ENCODE results near the gene NRXN3.

Gene NRXN3

GRCh38 chr14:79180656-79181055 is 1010.5 kb downstream of the NRXN3 start:
- no peak for DNase-seq

- no peak for DNase-seq
Observed at GRCh38 chr14:79186523-79186922, 1016.4 kb downstream of the NRXN3 start.

GRCh38 chr14:79193689-79194477 is 1023.7 kb downstream of the NRXN3 start:
- DNase-seq = no peak

GRCh38 chr14:79196216-79196615 is 1026.0 kb downstream of the NRXN3 start:
- DNase-seq = no peak

GRCh38 chr14:79197516-79197915 is 1027.3 kb downstream of the NRXN3 start:
- no peak for DNase-seq

GRCh38 chr14:79199217-79199616 is 1029.0 kb downstream of the NRXN3 start:
- DNase-seq = no peak

- DNase-seq = no peak
Observed at GRCh38 chr14:79201564-79202207, 1031.5 kb downstream of the NRXN3 start.

- no peak for DNase-seq
Observed at GRCh38 chr14:79204591-79204990, 1034.4 kb downstream of the NRXN3 start.

GRCh38 chr14:79209418-79209817 is 1039.2 kb downstream of the NRXN3 start:
- no peak for DNase-seq

GRCh38 chr14:79225815-79226214 is 1055.6 kb downstream of the NRXN3 start:
- DNase-seq = no peak

GRCh38 chr14:79229383-79229909 is 1059.3 kb downstream of the NRXN3 start:
- DNase-seq = no peak

- DNase-seq = no peak
Observed at GRCh38 chr14:79242666-79243065, 1072.5 kb downstream of the NRXN3 start.

- DNase-seq = no peak
Observed at GRCh38 chr14:79246173-79246572, 1076.0 kb downstream of the NRXN3 start.

GRCh38 chr14:79248126-79248525 is 1078.0 kb downstream of the NRXN3 start:
- no peak for DNase-seq

- DNase-seq = no peak
Observed at GRCh38 chr14:79248771-79249170, 1078.6 kb downstream of the NRXN3 start.

GRCh38 chr14:79251278-79251677 is 1081.1 kb downstream of the NRXN3 start:
- DNase-seq = no peak

- no peak for DNase-seq
Observed at GRCh38 chr14:79253576-79253975, 1083.4 kb downstream of the NRXN3 start.

GRCh38 chr14:79254069-79254775 is 1084.0 kb downstream of the NRXN3 start:
- DNase-seq = no peak

- no peak for DNase-seq
Observed at GRCh38 chr14:79256380-79256779, 1086.2 kb downstream of the NRXN3 start.

GRCh38 chr14:79260406-79260805 is 1090.2 kb downstream of the NRXN3 start:
- no peak for DNase-seq

GRCh38 chr14:79265366-79265946 is 1095.3 kb downstream of the NRXN3 start:
- no peak for DNase-seq

- no peak for DNase-seq
Observed at GRCh38 chr14:79270361-79270760, 1100.2 kb downstream of the NRXN3 start.

- DNase-seq = no peak
Observed at GRCh38 chr14:79271122-79271521, 1100.9 kb downstream of the NRXN3 start.

Data from NCI-H2029 treated with DMSO at 0.1 percent for 48 hours (cell line).